GM19351 (cell line): Measurements from ENCODE around the gene CERS6.
A peak's percentile ranks its signal among the peaks of the same experiment; 100 is the strongest.
"Not testable (repeated sequence)": the region's sequence is repeated elsewhere in the genome, so short reads cannot be mapped to it uniquely, and the experiment has no call there.

Experiments used
- ATAC-seq: cut with Tn5 transposase; IDR thresholded peaks from one replicate; pipeline ENCODE4 v1.9.1; 2021; ENCODE audit warnings: mild to moderate bottlenecking, moderate library complexity; ENCODE audit not compliant: unreplicated experiment

CERS6 gene, protein sequence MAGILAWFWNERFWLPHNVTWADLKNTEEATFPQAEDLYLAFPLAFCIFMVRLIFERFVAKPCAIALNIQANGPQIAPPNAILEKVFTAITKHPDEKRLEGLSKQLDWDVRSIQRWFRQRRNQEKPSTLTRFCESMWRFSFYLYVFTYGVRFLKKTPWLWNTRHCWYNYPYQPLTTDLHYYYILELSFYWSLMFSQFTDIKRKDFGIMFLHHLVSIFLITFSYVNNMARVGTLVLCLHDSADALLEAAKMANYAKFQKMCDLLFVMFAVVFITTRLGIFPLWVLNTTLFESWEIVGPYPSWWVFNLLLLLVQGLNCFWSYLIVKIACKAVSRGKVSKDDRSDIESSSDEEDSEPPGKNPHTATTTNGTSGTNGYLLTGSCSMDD

DNA sequence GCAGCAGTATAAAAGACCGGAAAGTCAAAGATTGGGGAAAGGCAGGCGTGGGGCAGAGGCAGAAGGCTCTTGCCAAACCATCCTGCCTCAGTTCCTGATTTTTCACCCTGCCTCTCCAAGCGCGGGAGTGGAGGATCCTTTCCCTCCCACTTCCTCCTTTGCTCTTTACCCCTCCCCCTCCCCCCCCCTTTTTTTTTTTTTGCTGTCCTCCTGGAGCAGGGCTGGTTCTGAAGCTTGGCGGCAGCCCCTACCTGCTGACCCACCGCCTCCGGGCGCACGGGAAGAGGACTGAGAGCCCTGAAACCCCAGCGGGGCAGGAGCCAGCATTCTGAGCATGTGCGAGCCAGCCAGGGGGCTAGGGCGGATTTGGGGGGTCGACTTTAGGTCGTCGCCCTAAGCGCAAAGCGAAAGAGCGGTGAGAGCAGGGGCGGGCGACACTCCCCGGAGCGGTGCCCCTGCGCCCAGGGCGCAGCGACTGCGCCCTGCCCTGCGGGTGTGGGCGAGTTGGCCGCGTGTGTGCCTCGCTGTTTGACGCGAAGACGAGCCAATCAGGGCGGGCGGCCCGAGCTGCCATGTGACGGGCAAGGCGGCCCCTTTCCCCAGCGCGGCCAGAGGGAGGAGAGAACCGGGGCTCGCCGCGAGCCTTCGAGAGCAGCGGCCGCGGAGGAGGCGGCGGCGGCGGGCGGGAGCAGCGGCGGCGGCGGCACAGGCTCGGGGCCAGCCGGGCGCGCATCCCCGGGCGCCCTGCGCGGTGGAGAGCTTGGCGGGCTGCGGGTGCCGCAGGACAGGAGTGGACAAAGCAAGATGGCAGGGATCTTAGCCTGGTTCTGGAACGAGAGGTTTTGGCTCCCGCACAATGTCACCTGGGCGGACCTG lies at the start of gene CERS6:
Gene CERS6 (plus strand): TSS at position 628 of the 876 bp plus-strand sequence. CDS start 177 bp downstream, at position 805.
- peak; percentile 92 for ATAC-seq

DNA sequence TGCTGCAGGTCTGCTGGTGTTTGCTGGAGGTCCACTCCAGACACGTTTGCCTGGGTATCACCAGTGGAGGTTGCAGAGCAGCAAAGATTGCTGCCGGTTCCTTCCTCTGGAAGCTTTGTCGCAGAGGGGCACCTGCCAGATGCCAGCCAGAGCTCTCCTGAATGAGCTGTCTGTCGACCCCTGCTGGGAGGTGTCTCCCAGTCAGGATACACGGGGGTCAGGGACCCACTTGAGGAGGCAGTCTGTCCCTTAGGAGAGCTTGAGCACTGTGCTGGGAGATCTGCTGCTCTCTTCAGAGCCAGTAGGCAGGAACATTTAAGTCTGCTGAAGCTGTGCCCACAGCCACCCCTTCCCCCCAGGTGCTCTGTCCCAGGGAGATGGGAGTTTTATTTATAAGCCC lies 43.8 kb upstream of the CERS6 start:
- ATAC-seq, result not testable (repeated sequence)

DNA sequence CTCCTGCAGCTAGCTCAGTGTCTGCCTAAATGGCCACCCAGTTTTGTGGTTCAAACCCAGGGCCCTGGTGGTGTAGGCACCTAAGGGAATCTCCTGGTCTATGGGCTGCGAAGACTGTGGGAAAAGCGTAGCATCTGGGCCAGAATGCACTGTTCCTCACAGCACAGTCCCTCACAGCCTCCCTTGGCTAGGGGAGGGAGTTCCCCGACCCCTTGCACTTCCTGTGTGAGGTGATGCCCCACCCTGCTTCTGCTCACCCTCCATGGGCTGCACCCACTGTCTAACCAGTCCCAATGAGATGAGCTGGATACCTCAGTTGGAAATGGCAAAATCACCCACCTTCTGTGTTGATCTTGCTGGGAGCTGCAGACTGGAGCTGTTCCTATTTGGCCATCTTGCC lies 43.0 kb upstream of the CERS6 start:
- ATAC-seq, result not testable (repeated sequence)

DNA sequence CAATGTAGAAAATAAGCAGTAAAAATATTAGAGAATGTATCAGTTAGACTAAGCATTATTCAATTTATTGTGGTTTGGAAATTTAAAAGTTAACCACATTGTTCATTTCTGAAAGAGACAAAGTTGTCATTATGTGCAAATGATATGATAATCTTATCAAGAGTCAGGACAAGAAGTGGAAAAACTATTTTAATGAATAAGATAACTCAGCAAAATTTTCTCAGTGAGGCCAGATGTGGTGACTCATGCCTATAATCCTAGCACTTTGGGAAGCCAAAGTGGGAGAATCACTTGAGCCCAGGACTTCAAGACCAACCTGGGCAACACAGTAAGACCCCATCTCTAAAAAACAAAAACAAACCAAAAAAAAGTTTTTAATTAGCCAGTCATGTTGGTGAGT lies 39.5 kb upstream of the CERS6 start:
- no peak for ATAC-seq

DNA sequence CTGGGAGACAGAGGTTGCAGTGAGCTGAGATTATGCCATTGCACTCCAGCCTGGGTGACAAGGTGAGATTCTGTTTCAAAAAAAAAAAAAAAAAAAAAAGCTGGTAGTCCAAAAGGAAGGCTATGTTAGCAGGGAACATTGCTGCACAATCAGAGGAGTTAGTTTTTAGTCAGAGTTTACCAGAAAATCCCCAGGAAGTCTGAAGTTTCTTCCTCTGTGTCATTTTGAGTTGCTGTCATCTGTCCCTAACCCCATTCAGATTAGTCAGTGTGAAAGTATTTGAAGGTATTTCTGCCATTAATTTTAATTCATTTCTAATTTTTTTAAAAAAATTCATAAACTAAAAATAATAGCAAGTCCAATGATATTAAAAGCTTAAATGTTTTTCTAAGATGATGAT lies 33.5 kb upstream of the CERS6 start:
- no peak for ATAC-seq

DNA sequence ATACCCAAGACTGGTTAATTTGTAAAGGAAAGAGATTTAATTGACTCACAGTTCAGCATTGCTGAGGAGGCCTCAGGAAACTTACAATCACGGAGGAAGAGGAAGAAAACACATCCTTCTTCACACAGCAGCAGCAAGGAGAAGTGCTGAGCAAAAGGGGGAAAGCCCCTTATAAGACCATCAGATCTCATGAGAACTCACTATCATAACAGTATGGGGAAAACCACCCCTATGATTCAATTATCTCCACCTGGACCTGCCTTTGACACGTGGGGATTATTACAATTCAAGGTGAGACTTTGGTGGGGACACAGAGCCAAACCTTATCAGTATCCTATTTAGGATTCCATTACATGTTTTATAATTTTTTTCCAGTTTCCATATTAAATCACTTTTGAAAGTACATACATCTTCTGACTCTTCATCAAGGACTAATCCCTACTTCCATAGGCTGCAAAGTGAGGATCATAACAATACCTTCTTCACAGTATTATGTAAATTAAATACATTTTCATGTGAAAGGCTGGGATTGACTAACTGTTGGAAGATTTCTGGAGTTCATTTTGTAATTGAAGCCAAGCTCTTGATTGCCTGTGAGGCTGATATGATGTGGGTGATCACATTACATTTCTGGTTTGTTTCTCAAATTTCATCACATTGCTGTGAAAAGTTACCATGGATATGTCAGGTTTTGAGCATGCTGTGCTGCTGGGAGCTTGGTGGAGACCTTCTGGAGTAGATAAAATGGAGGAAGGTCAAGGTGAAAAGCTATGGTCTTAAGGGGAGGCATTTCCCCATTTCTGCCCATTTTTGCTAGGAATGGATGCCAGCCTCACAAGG lies 31.7 kb upstream of the CERS6 start:
- no peak for ATAC-seq

DNA sequence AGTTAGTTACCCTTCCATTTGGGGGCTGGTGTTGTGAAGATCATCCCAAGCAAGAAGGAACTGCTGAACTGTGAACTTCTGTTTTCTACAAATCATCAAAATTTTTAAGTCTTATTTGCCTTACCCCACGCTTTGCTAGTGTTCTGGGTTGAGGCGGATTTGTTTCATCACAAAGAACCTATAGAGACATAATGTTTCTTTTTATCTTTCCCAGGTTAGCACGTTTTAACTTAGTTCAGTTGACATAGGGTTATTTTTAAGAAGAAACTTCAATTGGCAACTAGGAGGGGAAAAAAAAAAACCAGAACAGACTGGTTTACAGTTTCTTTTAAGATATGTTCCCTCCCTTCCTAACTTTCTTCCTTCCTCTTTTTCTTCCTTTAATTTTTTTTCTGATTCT lies 31.1 kb upstream of the CERS6 start:
- no peak for ATAC-seq

DNA sequence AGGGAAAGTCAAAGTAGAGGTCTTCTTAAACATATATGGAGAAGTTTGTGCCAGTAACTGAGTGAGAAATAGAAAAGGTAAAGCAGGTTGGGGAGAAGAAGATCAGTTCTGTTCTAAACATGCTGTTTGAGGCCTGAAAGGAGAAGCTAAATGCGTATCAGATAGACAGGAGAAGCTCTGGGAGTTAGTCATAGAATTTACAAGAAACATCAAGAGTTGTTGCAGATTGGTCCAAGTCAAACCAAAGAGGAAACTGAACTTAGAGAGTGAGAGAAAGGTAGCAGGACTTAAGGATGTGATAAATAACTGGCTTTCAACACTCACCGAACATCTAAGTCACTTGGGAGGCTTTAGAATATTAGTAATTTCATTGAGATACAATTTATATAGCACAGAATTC lies 29.2 kb upstream of the CERS6 start:
- no peak for ATAC-seq

DNA sequence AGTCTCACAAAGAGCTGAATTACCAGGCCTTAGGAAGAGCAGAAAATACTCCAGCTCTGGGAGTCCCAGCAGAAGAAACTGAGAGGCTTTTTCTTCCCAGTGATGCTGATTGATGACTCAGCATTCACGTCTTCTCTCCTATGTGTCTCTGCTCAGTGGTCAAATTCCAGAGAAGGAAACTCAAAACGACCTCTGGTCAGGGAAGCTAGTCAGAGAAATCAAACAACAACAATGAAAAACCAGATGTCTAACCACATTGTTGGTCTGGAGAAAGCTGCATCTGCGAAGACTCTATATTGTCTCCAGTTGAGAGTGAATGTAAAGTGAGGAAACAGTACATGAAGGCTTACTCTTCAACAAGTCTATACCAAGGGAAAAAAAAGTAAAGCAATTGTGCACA lies 28.6 kb upstream of the CERS6 start:
- no peak for ATAC-seq

DNA sequence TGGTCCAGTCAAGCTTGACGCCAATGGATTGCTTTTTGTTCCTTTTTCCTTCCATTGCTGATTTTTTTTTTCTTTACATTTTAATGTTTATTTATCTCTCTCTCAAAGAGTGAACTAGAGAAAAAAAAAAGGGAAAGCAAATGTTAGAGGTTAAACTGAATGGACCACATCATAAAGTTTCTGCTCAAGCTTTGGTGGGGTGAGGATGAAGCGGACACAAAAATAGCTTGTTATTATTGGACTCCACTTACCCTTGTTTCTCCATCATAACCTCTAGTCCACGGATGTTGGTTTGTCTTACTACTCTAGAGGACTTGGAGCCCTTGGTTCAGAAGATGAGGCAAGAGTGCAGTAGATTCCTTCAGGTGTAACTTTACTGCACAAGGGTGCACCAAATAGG lies 27.6 kb upstream of the CERS6 start:
- no peak for ATAC-seq

DNA sequence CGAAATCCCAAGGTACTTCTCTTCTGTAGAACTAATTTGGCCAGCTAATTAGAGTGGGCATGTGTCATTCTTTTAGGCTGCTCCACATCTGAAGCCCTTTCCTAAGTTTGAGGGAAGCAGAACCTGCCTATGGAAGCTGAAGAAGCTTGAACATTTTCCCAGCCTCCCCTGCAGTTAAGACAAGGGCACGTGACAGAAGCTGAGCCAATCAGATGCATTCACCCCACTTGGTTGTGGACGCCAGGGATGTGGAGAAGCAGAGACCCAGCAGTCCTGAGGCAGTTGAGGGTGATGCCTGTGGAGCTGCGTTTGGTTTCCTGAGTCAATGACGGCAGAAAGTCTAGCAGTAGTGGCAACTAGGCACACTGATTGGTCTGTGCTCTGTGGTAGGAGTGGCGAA lies 26.1 kb upstream of the CERS6 start:
- no peak for ATAC-seq

DNA sequence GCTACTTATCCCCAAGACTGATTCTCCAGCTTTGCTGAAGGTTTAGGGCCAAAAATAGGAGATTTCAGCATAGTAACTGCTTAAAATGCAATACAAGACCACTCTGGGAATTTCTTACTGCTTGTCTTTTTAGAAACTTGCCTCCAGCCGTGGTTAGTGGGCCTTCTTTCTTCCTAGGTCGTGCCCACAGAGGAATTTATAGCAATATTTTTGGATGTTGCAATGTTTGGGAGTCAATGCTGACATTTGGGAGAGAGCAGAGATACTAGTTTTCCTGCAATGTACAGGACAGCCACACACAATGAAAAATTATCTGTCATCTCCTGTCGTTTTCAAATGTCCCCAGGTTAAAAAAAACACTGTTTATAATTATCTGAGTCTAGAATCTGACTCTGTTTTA lies 25.6 kb upstream of the CERS6 start:
- no peak for ATAC-seq

DNA sequence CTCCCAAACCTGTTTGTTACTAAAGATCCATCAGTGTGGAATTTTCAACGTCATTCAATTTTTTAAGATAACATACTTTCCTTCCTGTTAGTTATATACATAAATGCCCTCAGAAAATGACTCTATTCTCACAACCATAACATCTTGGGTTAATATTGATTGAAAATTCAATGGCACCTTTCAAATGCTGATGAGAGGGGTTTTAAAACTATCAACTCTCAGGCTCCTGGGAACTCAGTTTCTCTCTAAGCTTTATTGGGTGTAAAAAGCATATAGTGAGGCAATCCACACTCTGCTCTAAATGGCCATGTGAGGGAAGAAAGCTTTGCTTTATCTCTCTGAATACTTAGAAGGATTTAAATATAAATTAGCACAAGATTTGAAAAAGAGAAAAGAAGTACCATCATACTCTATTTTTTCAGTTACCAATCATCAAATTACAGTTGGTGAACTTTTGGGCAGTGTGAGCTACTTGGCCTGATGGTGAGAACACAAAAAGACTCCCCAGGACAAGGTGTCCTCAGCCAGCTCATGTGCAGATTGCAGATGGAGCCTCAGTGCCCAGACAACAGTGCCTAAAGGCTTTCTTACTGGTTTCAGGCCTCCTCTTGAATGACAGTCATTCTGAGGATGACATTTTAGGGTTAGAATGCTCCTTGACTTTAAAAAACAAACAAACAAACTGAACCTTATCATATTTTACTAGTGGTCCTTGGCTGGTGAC lies 24.6 kb upstream of the CERS6 start:
- ATAC-seq, result no peak

DNA sequence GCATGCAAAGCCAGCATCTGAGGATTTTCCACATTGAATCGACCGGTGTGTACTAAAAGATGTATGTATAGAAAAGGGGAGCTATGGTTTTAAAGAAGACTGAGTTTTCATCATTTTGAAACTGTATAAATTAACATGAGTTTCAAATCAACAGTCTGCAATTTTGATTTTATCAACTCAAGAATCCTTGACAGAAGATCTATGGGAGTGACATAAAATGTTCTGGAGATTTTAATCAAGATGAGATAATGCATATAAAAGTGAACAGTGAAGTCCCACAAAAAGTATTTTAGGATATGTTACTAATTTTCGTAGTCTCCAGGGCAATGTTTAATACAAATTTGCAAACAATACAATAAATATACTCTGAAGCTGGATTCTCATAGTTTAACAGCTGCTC lies 24.0 kb upstream of the CERS6 start:
- ATAC-seq, result no peak

DNA sequence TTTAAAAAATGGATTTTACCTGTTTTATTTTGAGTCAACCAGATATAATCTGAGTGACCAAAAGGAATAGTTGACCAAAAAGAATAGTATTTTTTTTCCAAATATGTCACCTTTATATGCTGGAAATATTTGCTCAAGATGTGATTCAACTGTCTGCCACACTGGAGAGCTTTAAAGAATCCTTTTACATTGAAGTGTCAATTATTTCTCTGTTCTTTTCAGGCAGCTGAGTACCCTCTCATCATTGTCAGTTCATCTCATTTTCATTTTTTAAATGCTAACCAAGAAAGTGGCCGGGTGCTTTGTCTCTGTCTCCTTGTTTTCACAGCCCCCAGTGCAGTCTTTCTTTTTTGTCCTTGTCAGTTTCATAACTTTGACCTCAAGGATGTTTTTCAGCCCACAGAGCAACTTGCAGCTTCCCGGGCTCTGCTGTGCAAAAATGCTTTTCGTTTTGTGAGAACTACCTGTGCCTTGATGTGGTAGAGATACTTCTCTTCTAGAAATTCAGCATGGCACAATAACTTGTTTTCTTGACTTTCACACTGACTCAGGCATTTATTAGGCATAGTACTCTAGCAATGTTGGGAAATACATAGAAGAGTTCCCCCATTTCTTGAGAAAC lies 23.4 kb upstream of the CERS6 start:
- ATAC-seq, result peak; percentile 79

DNA sequence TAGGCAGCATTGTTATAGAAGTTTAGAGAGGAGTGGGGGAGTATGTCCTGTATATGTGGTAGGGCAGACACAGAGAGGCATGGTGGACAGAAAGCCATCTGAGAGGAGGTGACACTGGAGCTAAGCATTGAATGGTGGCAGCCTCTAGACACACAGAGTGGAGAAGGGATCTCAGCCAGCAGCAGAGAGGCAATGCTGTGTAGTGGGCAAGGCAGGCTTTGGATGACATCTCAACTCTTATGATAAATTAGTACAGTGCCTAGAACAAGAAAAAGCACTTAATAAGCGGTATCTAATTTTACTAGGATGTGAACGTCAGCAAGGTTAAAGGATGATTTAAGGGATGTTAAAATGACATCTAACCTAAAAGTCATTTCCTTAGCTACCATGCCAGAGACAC lies 22.5 kb upstream of the CERS6 start:
- no peak for ATAC-seq

DNA sequence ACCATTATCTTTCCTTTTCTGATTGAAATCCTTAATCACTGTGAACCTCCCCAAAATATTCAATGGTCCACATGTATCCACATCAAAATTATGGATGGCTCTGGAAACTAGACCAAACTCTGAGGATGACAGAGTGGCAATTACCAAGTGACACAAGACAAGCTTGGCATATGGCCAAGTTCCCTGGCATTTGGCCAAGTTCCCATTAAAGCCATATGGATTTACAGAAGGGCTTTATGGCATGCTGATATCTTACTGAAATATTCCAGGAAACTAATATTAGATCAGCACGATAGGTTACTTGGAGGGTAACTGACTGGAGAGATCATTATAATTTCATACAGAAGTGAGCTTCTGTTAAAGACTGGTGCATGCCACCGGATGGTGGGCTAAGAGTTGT lies 21.9 kb upstream of the CERS6 start:
- ATAC-seq, result no peak

DNA sequence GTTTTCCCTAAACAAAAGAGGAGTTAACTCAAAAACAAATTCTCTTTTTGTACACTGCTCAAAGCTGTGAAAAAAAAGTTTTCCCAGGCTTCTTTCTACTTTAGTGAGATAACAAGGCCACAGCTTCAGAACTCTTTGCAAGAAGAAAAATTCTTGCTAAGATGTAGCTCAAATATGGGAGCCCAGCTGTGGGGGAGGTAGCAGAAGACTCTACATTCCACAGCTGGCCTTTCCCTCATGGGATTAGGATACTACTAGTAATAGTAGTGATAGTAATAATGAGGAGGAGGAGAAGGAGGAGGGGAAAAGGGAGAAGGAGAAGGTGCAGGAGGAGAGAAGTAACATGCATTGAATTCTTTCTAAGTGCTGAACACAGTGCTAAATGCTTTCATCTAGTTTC lies 19.2 kb upstream of the CERS6 start:
- ATAC-seq, result no peak

DNA sequence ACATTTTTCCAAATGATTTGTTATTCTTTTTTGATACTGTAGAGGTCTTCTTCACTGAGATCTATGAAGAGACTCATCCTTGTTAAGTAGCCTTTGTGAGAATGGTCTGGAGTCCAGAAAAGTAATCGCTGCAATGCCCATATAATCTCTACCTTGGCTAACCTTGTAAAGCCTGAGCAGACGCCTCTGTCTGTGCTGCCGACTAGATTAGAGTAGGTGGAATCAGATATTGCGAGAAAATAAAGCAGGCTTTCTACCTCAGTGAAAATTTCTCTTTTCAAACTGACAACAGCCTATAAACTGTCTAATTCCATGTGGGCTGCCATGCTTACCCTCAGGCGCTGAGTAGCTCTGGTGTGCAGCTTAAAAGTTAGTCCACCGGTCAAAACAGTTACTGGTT lies 17.5 kb upstream of the CERS6 start:
- ATAC-seq, result no peak

DNA sequence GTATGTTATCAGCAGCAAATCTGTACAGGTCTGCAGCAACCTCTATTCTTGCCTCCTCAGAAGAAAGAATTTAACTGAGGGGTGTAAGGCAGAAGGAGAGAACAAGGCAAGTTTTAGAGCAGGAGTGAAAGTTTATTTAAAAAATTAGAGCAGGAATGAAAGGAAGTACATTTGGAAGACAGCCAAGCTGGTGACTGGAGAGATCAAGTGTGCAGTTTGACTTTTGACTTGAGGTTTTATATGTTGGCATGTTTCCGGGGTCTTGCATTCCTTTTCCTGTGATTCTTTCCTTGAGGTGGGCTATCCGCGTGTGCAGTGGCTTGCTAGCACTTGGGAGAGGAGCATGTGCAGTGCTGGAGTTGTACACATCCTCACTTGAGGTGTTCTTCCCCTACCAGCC lies 16.5 kb upstream of the CERS6 start:
- ATAC-seq, result no peak
